Measurements from ENCODE around the gene HES1.
A peak's percentile ranks its signal among the peaks of the same experiment; 100 is the strongest.

Gene HES1

GRCh38 chr3:194097141-194097882 lies 38.6 kb upstream of the HES1 start:
- no peaks in the 10 kb centered on the region for H3K36me3 ChIP-seq (ENCODE audit: insufficient read depth, low read length)
- H3F3A ChIP-seq (ENCODE audit: low read depth): no peaks in the 10 kb centered on the region
- no peaks in the 10 kb centered on the region for H3K9me2 ChIP-seq (replicated peaks; ENCODE audit: low read depth, low read length)
- H2AFZ ChIP-seq (ENCODE audit: low read length): peak overlapping the region; percentile 19
- H3K79me2 ChIP-seq (ENCODE audit: insufficient read depth, low read length): no peaks in the 10 kb centered on the region
- H3K9ac ChIP-seq (ENCODE audit: low read depth, low read length, poor library complexity, severe bottlenecking): peak overlapping the region; percentile 15
- H4K20me1 ChIP-seq (ENCODE audit: insufficient read depth, low read length, poor library complexity, severe bottlenecking): no peaks in the 10 kb centered on the region
- no peaks in the 10 kb centered on the region for H3K27me3 ChIP-seq (ENCODE audit: insufficient read depth, low read length, poor library complexity, severe bottlenecking)
- no peaks in the 10 kb centered on the region for H3K9me3 ChIP-seq (ENCODE audit: insufficient read depth, low read depth, low read length)
- H3K4me3 ChIP-seq (ENCODE audit: low read length, poor library complexity, severe bottlenecking): no peak overlapping the region
- peaks cover 38% of the 10 kb centered on the region for H3K4me1 ChIP-seq (ENCODE audit: insufficient read depth, low read length, poor library complexity, severe bottlenecking)
- H3K4me2 ChIP-seq (ENCODE audit: low read depth, low read length, poor library complexity, severe bottlenecking): no peak overlapping the region
- TF ChIP-seq, protein P1, sequence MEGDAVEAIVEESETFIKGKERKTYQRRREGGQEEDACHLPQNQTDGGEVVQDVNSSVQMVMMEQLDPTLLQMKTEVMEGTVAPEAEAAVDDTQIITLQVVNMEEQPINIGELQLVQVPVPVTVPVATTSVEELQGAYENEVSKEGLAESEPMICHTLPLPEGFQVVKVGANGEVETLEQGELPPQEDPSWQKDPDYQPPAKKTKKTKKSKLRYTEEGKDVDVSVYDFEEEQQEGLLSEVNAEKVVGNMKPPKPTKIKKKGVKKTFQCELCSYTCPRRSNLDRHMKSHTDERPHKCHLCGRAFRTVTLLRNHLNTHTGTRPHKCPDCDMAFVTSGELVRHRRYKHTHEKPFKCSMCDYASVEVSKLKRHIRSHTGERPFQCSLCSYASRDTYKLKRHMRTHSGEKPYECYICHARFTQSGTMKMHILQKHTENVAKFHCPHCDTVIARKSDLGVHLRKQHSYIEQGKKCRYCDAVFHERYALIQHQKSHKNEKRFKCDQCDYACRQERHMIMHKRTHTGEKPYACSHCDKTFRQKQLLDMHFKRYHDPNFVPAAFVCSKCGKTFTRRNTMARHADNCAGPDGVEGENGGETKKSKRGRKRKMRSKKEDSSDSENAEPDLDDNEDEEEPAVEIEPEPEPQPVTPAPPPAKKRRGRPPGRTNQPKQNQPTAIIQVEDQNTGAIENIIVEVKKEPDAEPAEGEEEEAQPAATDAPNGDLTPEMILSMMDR (conservative IDR thresholded peaks at IDR 0.05; ENCODE audit: low read length): no peak
- TF ChIP-seq EZH2phosphoT487 (IDR thresholded peaks at IDR 0.05; ENCODE audit: borderline replicate concordance): no peak

DNA sequence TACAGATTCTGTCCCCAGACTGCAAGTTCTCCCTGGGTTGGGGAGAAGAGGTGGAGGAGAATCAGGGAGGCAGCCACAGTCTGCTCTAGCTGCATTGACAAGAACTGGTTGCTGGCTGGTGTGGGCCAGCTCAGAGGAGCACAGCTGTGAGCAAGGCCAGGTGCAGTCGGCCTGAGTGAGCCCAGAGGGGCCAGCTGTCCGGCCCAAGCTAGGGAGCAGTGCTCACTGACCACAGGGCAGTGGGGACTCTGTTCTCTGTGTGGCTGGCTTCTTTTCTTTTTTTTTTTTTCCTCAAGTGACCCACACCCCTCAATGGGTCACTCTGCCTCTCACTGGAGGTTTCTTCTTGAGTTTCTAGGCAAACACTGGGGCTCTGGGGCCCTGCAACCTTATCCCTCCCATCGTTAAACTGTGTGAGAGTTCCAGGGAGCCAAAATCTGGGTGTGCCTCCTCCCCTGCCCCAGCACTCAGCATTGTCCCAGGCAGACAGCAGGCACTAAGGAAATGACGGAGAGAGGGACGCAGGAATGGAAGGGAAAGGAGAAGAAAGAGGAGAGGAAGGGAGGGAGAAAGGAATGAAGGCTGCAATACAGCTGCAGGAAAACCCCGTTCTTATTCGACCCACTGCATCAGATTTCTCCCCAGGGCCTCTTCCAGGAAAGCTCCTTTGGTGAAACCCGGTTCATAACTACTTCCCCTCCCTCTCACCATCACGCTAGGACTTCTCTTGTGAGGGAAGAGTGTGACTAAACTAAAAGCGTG lies 37.7 kb upstream of the HES1 start:
- H3K36me3 ChIP-seq (ENCODE audit: insufficient read depth, low read length): no peaks in the 10 kb centered on the region
- H4K20me1 ChIP-seq (ENCODE audit: insufficient read depth, low read length, poor library complexity, severe bottlenecking): no peaks in the 10 kb centered on the region
- TF ChIP-seq EZH2phosphoT487 (IDR thresholded peaks at IDR 0.05; ENCODE audit: borderline replicate concordance): no peak
- TF ChIP-seq, protein P1 (conservative IDR thresholded peaks at IDR 0.05; ENCODE audit: low read length): no peak
- no peaks in the 10 kb centered on the region for H3K79me2 ChIP-seq (ENCODE audit: insufficient read depth, low read length)
- H2AFZ ChIP-seq (ENCODE audit: low read length): peak overlapping the region; percentile 8; the same call in 1 of the 2 replicates
- peaks cover 38% of the 10 kb centered on the region for H3K4me1 ChIP-seq (ENCODE audit: insufficient read depth, low read length, poor library complexity, severe bottlenecking)
- no peaks in the 10 kb centered on the region for H3K9me3 ChIP-seq (ENCODE audit: insufficient read depth, low read depth, low read length)
- H3K4me3 ChIP-seq (ENCODE audit: low read length, poor library complexity, severe bottlenecking): no peak overlapping the region
- no peak overlapping the region for H3K9ac ChIP-seq (ENCODE audit: low read depth, low read length, poor library complexity, severe bottlenecking)
- no peak overlapping the region for H3K4me2 ChIP-seq (ENCODE audit: low read depth, low read length, poor library complexity, severe bottlenecking)
- no peaks in the 10 kb centered on the region for H3F3A ChIP-seq (ENCODE audit: low read depth)
- H3K27me3 ChIP-seq (ENCODE audit: insufficient read depth, low read length, poor library complexity, severe bottlenecking): no peaks in the 10 kb centered on the region
- no peaks in the 10 kb centered on the region for H3K9me2 ChIP-seq (replicated peaks; ENCODE audit: low read depth, low read length)

GRCh38 chr3:194098843-194099183 lies 37.1 kb upstream of the HES1 start:
- H4K20me1 ChIP-seq (ENCODE audit: insufficient read depth, low read length, poor library complexity, severe bottlenecking): no peaks in the 10 kb centered on the region
- no peaks in the 10 kb centered on the region for H3F3A ChIP-seq (ENCODE audit: low read depth)
- H3K9me2 ChIP-seq (replicated peaks; ENCODE audit: low read depth, low read length): no peaks in the 10 kb centered on the region
- no peak overlapping the region for H3K9ac ChIP-seq (ENCODE audit: low read depth, low read length, poor library complexity, severe bottlenecking)
- TF ChIP-seq, protein P1 (conservative IDR thresholded peaks at IDR 0.05; ENCODE audit: low read length): no peak
- TF ChIP-seq EZH2phosphoT487 (IDR thresholded peaks at IDR 0.05; ENCODE audit: borderline replicate concordance): no peak
- no peaks in the 10 kb centered on the region for H3K9me3 ChIP-seq (ENCODE audit: insufficient read depth, low read depth, low read length)
- H3K4me1 ChIP-seq (ENCODE audit: insufficient read depth, low read length, poor library complexity, severe bottlenecking): peaks cover 38% of the 10 kb centered on the region
- H3K4me3 ChIP-seq (ENCODE audit: low read length, poor library complexity, severe bottlenecking): no peak overlapping the region
- no peaks in the 10 kb centered on the region for H3K79me2 ChIP-seq (ENCODE audit: insufficient read depth, low read length)
- no peaks in the 10 kb centered on the region for H3K36me3 ChIP-seq (ENCODE audit: insufficient read depth, low read length)
- no peak overlapping the region for H3K4me2 ChIP-seq (ENCODE audit: low read depth, low read length, poor library complexity, severe bottlenecking)
- 0 out of 2 replicates have a peak overlapping the region, but pooled peaks have one; percentile 8 for H2AFZ ChIP-seq (ENCODE audit: low read length)
- no peaks in the 10 kb centered on the region for H3K27me3 ChIP-seq (ENCODE audit: insufficient read depth, low read length, poor library complexity, severe bottlenecking)
